Ishikawa (cell line): Measurements from ENCODE around the gene ALDH1A3.

Experiments used
- CEBPB ChIP-seq: IDR thresholded peaks from 2 replicates; pipeline ENCODE4 v1.6.1; 2012
- CREB1 ChIP-seq: IDR thresholded peaks from 2 replicates; pipeline ENCODE4 v1.6.1; 2012; ENCODE audit warnings: low read depth
- EGR1 ChIP-seq: IDR thresholded peaks from 2 replicates; pipeline ENCODE4 v1.6.1; 2012
- EP300 ChIP-seq: IDR thresholded peaks from 2 replicates; pipeline ENCODE4 v1.6.1; 2012; ENCODE audit warnings: borderline replicate concordance
- FOXM1 ChIP-seq: IDR thresholded peaks from 2 replicates; pipeline ENCODE4 v1.6.1; 2012; ENCODE audit warnings: low read depth, borderline replicate concordance
- NFIC ChIP-seq: IDR thresholded peaks from 2 replicates; pipeline ENCODE4 v1.6.1; 2012
- RAD21 ChIP-seq: IDR thresholded peaks from 2 replicates; pipeline ENCODE4 v1.6.1; 2012; ENCODE audit warnings: low read depth
- TAF1 ChIP-seq: IDR thresholded peaks from 2 replicates; pipeline ENCODE4 v1.6.1; 2012; ENCODE audit warnings: low read depth, mild to moderate bottlenecking
- TCF12 ChIP-seq: IDR thresholded peaks from 2 replicates; pipeline ENCODE4 v1.6.1; 2012; ENCODE audit warnings: low read depth
- TEAD4 ChIP-seq: IDR thresholded peaks from 2 replicates; pipeline ENCODE4 v1.6.1; 2012
- YY1 ChIP-seq: IDR thresholded peaks from 2 replicates; pipeline ENCODE4 v1.6.1; 2012; ENCODE audit warnings: low read depth
- ZBTB7A ChIP-seq: IDR thresholded peaks from 2 replicates; pipeline ENCODE4 v1.6.1; 2012; ENCODE audit warnings: low read depth
- TF ChIP-seq, protein P1 (sequence below): IDR thresholded peaks from 2 replicates; pipeline ENCODE4 v1.6.1; 2012
- TF ChIP-seq, protein P2 (sequence below): IDR thresholded peaks from 2 replicates; pipeline ENCODE4 v1.6.1; 2012
- TF ChIP-seq, protein P3 (sequence below): IDR thresholded peaks from 2 replicates; pipeline ENCODE4 v1.6.1; 2012; ENCODE audit warnings: low read depth, mild to moderate bottlenecking

The ALDH1A3 gene

DNA sequence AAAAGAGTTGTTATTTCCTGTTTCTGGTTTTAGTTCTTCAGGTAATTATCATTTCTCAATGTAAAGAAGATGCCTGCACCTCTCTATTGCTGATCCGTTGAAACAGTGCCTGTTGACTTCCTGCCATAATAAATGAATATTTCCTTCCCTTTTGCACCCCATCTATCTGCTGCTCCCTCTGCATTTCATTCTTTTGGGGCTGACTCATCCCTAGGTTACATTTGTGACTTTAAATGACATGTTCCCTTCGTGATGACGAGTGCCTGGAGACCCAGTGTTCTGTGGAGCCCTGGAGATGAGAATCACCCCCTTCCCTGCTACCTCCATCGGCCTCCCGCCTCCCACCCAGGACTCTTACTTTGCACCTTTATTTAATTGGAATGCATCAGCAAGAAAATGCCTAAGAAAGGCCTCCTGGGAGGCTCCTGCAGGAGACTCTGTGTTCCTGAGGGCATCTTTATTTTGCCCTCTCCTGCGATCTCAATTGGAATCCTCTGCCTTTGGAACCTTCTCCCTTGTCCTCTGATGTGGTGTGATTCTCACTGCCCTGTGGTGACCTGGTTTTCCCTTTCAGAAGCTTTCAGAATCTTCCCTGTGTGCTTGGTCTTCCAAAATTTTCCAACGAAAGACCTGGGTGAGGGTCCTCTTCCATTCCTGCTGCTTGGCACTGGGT, 53.2 kb downstream of the ALDH1A3 start:
- TF ChIP-seq RAD21 (no peak), EP300 (no peak), EGR1 (no peak), NFIC (no peak), CEBPB (no peak), FOXM1 (no peak), TEAD4 (no peak), CREB1 (no peak), TAF1 (no peak), TCF12 (no peak), ZBTB7A (no peak), YY1 (no peak)
- TF ChIP-seq, protein P1, sequence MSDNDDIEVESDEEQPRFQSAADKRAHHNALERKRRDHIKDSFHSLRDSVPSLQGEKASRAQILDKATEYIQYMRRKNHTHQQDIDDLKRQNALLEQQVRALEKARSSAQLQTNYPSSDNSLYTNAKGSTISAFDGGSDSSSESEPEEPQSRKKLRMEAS: no peak
- TF ChIP-seq, protein P2, sequence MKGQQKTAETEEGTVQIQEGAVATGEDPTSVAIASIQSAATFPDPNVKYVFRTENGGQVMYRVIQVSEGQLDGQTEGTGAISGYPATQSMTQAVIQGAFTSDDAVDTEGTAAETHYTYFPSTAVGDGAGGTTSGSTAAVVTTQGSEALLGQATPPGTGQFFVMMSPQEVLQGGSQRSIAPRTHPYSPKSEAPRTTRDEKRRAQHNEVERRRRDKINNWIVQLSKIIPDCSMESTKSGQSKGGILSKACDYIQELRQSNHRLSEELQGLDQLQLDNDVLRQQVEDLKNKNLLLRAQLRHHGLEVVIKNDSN: no peak
- TF ChIP-seq, protein P3, sequence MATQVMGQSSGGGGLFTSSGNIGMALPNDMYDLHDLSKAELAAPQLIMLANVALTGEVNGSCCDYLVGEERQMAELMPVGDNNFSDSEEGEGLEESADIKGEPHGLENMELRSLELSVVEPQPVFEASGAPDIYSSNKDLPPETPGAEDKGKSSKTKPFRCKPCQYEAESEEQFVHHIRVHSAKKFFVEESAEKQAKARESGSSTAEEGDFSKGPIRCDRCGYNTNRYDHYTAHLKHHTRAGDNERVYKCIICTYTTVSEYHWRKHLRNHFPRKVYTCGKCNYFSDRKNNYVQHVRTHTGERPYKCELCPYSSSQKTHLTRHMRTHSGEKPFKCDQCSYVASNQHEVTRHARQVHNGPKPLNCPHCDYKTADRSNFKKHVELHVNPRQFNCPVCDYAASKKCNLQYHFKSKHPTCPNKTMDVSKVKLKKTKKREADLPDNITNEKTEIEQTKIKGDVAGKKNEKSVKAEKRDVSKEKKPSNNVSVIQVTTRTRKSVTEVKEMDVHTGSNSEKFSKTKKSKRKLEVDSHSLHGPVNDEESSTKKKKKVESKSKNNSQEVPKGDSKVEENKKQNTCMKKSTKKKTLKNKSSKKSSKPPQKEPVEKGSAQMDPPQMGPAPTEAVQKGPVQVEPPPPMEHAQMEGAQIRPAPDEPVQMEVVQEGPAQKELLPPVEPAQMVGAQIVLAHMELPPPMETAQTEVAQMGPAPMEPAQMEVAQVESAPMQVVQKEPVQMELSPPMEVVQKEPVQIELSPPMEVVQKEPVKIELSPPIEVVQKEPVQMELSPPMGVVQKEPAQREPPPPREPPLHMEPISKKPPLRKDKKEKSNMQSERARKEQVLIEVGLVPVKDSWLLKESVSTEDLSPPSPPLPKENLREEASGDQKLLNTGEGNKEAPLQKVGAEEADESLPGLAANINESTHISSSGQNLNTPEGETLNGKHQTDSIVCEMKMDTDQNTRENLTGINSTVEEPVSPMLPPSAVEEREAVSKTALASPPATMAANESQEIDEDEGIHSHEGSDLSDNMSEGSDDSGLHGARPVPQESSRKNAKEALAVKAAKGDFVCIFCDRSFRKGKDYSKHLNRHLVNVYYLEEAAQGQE: no peak

DNA sequence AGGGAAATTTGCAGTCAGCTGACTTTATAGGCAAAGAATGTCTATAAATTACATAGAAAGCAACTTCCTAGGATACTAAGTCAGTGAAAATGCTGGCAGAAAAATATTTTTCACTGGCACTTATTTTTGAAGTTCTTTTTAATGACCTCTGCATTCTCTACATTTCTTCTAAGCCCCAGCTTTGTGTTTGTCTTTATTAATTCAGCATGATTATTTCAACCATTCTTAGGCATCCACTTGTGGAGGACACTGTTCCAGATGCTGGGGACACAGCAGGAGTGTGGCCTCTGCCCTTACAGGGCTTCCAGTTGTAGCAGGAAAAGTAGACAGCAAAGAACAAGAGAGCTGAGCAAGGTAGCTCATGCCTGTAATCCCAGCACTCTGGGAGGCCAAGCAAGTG, 54.5 kb downstream of the ALDH1A3 start:
- TF ChIP-seq CEBPB (no peak), EGR1 (no peak), YY1 (no peak), CREB1 (no peak)

DNA sequence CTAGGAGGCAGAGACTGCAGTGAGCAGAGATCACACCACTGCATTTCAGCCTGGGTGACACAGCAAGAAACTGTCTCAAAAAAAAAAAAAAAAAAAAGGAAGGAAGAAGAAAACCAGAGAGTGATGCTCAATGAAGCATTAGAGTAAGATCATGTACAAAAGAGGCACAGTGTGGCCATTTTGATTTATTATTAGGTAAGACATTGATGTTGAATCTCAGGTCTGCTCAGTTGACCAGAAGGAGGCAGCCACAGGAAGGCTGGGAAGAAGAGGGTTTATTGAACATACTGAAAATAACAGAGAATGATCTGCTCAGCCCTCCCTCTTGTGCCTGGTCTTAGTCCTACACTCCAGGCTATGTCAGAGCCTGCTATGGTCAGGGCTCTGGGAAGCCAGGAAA, 55.1 kb downstream of the ALDH1A3 start:
- TF ChIP-seq YY1 (no peak), TCF12 (no peak), RAD21 (no peak), TAF1 (no peak), EP300 (no peak), TEAD4 (no peak), CEBPB (no peak), NFIC (no peak), FOXM1 (no peak), ZBTB7A (no peak), EGR1 (no peak), CREB1 (no peak)
- TF ChIP-seq, protein P3: no peak
- TF ChIP-seq, protein P1: no peak
- TF ChIP-seq, protein P2: no peak

DNA sequence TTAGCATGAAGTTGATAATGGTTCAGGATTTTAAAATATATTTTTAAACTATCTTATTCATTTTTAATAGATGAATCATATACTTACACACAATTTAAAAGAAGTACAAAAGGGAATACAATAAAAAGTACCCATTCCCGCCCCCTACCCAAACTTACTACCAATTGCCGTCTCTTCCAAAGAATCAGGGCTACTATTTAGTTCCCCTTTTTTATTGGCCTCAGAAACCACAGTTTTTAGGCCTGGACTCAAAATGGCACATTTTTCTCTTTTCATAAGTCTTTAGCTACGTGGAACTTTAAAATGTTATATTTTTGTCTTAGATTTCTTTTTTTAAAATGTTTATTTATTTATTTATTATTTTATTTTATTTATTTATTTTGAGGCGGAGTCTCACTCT, 57.5 kb downstream of the ALDH1A3 start:
- TF ChIP-seq NFIC: no peak
- TF ChIP-seq EP300: no peak
- no peak for TF ChIP-seq EGR1
- no peak for TF ChIP-seq CEBPB
- TF ChIP-seq, protein P3: no peak
- TF ChIP-seq, protein P2: no peak
- TF ChIP-seq, protein P1: no peak
- no peak for TF ChIP-seq TEAD4
- TF ChIP-seq ZBTB7A: no peak
- TF ChIP-seq TCF12: no peak
- TF ChIP-seq YY1: no peak
- TF ChIP-seq TAF1: no peak
- TF ChIP-seq RAD21: no peak
- no peak for TF ChIP-seq FOXM1
- TF ChIP-seq CREB1: no peak
